Caco-2 (cell line): ENCODE data around the gene FAM98B. TPM values are rescaled to one million over a fixed set of nuclear protein-coding genes. Genes with fewer than 3 reads are reported as not detected.

Experiments
- BruUV-seq: library from RNA; stranded (reverse); fragments of 400-500 nt; replicated peaks from 2 replicates; lab custom pipeline; 2021; lab: Mats Ljungman, UMichigan
- CTCF ChIA-PET: fragments of 300-600 bp; sonication (Branson Sonifier 250); formaldehyde crosslinking; loops from one replicate; lab custom pipeline; 2022; ENCODE audit warnings: antibody characterized with exemption; lab: Charles Lee
- POLR2A ChIA-PET: fragments of 300-600 bp; sonication (Branson Sonifier 250); formaldehyde crosslinking; loops from one replicate; lab custom pipeline; 2022; ENCODE audit warnings: antibody characterized with exemption; lab: Charles Lee
- DNase-seq, 2 experiments: peaks; one replicate each; pipeline versions ENCODE4 v3.0.0 to v3.0.0-alpha.2; 2020 to 2022
- H3K27me3 ChIP-seq: replicated peaks from 2 replicates; pipeline ENCODE4 v1.6.0; 2011; ENCODE audit warnings: low read length; ENCODE audit not compliant: control insufficient read depth, insufficient read depth
- H3K36me3 ChIP-seq: 2 replicates; pipeline ENCODE4 v1.5.1; 2011; ENCODE audit warnings: low read length; ENCODE audit not compliant: control insufficient read depth, insufficient read depth
- H3K4me1 ChIP-seq: fragments of 250-450 bp; sonication (Bioruptor Pico); 2 replicates; pipeline ENCODE4 v1.5.1; 2020; ENCODE audit warnings: mild to moderate bottlenecking
- H3K4me3 ChIP-seq: 2 replicates; pipeline ENCODE4 v1.5.1; 2011; ENCODE audit warnings: low read depth, mild to moderate bottlenecking, control low read depth, low read length
- H3K9me3 ChIP-seq: fragments of 250-450 bp; sonication (Bioruptor Pico); 2 replicates; pipeline ENCODE4 v1.5.1; 2020; ENCODE audit warnings: mild to moderate bottlenecking, moderate library complexity
- H3K27ac Mint-ChIP-seq: one replicate; pipeline ENCODE4 v1.8.0; 2022; ENCODE audit warnings: mixed read lengths; ENCODE audit not compliant: unreplicated experiment
- H3K27me3 Mint-ChIP-seq: one replicate; pipeline ENCODE4 v1.8.0; 2022; ENCODE audit warnings: mixed read lengths; ENCODE audit not compliant: insufficient read depth, unreplicated experiment
- H3K36me3 Mint-ChIP-seq: one replicate; pipeline ENCODE4 v1.8.0; 2022; ENCODE audit warnings: mild to moderate bottlenecking, mixed read lengths; ENCODE audit not compliant: insufficient read depth, unreplicated experiment
- H3K4me1 Mint-ChIP-seq: one replicate; pipeline ENCODE4 v1.8.0; 2022; ENCODE audit warnings: low read depth, mixed read lengths; ENCODE audit not compliant: unreplicated experiment
- H3K4me3 Mint-ChIP-seq: one replicate; pipeline ENCODE4 v1.8.0; 2022; ENCODE audit warnings: mild to moderate bottlenecking, moderate library complexity, mixed read lengths; ENCODE audit not compliant: unreplicated experiment
- H3K9me3 Mint-ChIP-seq: one replicate; pipeline ENCODE4 v1.8.0; 2022; ENCODE audit warnings: mixed read lengths; ENCODE audit not compliant: unreplicated experiment
- CTCF ChIP-seq, 2 experiments: fragments of 200-600 bp in 1 of 2; IDR thresholded peaks; 1 replicate in 1 of 2; 2 replicates in 1 of 2; pipeline versions ENCODE4 v1.5.1 to v1.8.0; 2011 to 2022; ENCODE audit warnings: antibody characterized with exemption in 1 of 2, control low read depth in 1 of 2, inconsistent platforms in 1 of 2, low read depth in 1 of 2, low read length in 1 of 2, mild to moderate bottlenecking in 1 of 2, moderate library complexity in 1 of 2; ENCODE audit not compliant: insufficient read depth in 1 of 2, severe bottlenecking in 1 of 2, unreplicated experiment in 1 of 2
- intact Hi-C: fragments of 100-400 bp; cut with micrococcal nuclease; formaldehyde crosslinking; loops from one replicate; pipeline ENCODE4 v1.10.0; 2022; ENCODE audit not compliant: unreplicated experiment
- total RNA-seq: library from RNA; stranded (reverse); gene quantifications from 2 replicates; pipeline ENCODE4 v1.2.3, GENCODE V29; 2022

The FAM98B gene
- total RNA-seq, 1 experiment from 2014 or later, result 47.2 TPM

GRCh38 chr15:38532728-38533127 is 78.8 kb downstream of the FAM98B start:
- Histone ChIP-seq H3K4me1 (no peaks in the 10 kb centered on the region), H3K9me3 (no peaks in the 10 kb centered on the region), H3K27me3 (no peaks in the 10 kb centered on the region), H3K36me3 (no peaks in the 10 kb centered on the region), H3K4me3 (no peak overlapping the region)
- Mint-ChIP-seq H3K4me1 (no peaks in the 10 kb centered on the region), H3K36me3 (no peaks in the 10 kb centered on the region), H3K27ac (no peak overlapping the region), H3K27me3 (no peaks in the 10 kb centered on the region), H3K9me3 (no peaks in the 10 kb centered on the region), H3K4me3 (no peak overlapping the region)
- intact Hi-C loops, result no loop called here
- CTCF ChIA-PET, result no interaction called here
- no peak for TF ChIP-seq CTCF (IDR thresholded peaks at IDR 0.05; ENCODE audit: insufficient read depth in 1 of 2, low read depth in 1 of 2, low read length in 1 of 2, severe bottlenecking in 1 of 2, unreplicated experiment in 1 of 2)
- no peak for DNase-seq
- POLR2A ChIA-PET, result no interaction called here
- BruUV-seq, result no TSS peak

GRCh38 chr15:38533416-38533915 is 79.5 kb downstream of the FAM98B start:
- no peak for TF ChIP-seq CTCF (IDR thresholded peaks at IDR 0.05; ENCODE audit: insufficient read depth in 1 of 2, low read depth in 1 of 2, low read length in 1 of 2, severe bottlenecking in 1 of 2, unreplicated experiment in 1 of 2)
- Mint-ChIP-seq H3K4me3 (no peak overlapping the region), H3K27ac (no peak overlapping the region), H3K27me3 (no peaks in the 10 kb centered on the region), H3K36me3 (no peaks in the 10 kb centered on the region), H3K9me3 (no peaks in the 10 kb centered on the region), H3K4me1 (no peaks in the 10 kb centered on the region)
- POLR2A ChIA-PET, result no interaction called here
- Histone ChIP-seq H3K9me3 (no peaks in the 10 kb centered on the region), H3K4me3 (no peak overlapping the region), H3K27me3 (no peaks in the 10 kb centered on the region), H3K4me1 (no peaks in the 10 kb centered on the region), H3K36me3 (no peaks in the 10 kb centered on the region)
- CTCF ChIA-PET, result no interaction called here
- no TSS peak for BruUV-seq
- DNase-seq, result no peak
- intact Hi-C loops, result no loop called here

- DNase-seq, result no peak
- POLR2A ChIA-PET, result no interaction called here
- Mint-ChIP-seq H3K27me3 (no peaks in the 10 kb centered on the region), H3K4me1 (no peaks in the 10 kb centered on the region), H3K36me3 (no peaks in the 10 kb centered on the region), H3K4me3 (no peak overlapping the region), H3K27ac (no peak overlapping the region), H3K9me3 (no peaks in the 10 kb centered on the region)
- Histone ChIP-seq H3K4me1 (no peaks in the 10 kb centered on the region), H3K4me3 (no peak overlapping the region), H3K27me3 (no peaks in the 10 kb centered on the region), H3K36me3 (no peaks in the 10 kb centered on the region), H3K9me3 (no peaks in the 10 kb centered on the region)
- TF ChIP-seq CTCF (IDR thresholded peaks at IDR 0.05; ENCODE audit: insufficient read depth in 1 of 2, low read depth in 1 of 2, low read length in 1 of 2, severe bottlenecking in 1 of 2, unreplicated experiment in 1 of 2), result no peak
- intact Hi-C loops, result no loop called here
- no TSS peak for BruUV-seq
- CTCF ChIA-PET, result no interaction called here
Measured at GRCh38 chr15:38533926-38534325, 80.0 kb downstream of the FAM98B start.
